HCT116 (cell line): ENCODE measurements around the gene NUP153.

Experiments used
- EZH2phosphoT487 ChIP-seq: fragments of 200-600 bp; IDR thresholded peaks from 2 replicates; pipeline ENCODE4 v1.6.1; 2018; ENCODE audit warnings: antibody characterized with exemption, borderline replicate concordance
- POLR2A ChIP-seq: IDR thresholded peaks from 2 replicates; pipeline ENCODE4 v1.7.0; 2011; ENCODE audit warnings: borderline replicate concordance; ENCODE audit not compliant: insufficient read depth, insufficient read length; ENCODE audit errors: extremely low read depth
- TF ChIP-seq, protein P1 (sequence below), 3 experiments: fragments of 200-600 bp in 1 of 3; sonication (generic) in 1 of 3; IDR thresholded peaks in 2 of 3; conservative IDR thresholded peaks in 1 of 3; 2 replicates each; pipeline ENCODE4 v1.5.1; 2012 to 2017; ENCODE audit warnings: low read depth in 2 of 3, low read length in 2 of 3, antibody characterized with exemption in 1 of 3, borderline replicate concordance in 1 of 3, control low read depth in 1 of 3, mild to moderate bottlenecking in 1 of 3, mixed read lengths in 1 of 3, mixed run types in 1 of 3, moderate library complexity in 1 of 3; ENCODE audit not compliant: insufficient read depth in 1 of 3
- TF ChIP-seq, protein P2 (sequence below): IDR thresholded peaks from 2 replicates; pipeline ENCODE4 v1.6.1; 2012; ENCODE audit warnings: low read depth

DNA sequence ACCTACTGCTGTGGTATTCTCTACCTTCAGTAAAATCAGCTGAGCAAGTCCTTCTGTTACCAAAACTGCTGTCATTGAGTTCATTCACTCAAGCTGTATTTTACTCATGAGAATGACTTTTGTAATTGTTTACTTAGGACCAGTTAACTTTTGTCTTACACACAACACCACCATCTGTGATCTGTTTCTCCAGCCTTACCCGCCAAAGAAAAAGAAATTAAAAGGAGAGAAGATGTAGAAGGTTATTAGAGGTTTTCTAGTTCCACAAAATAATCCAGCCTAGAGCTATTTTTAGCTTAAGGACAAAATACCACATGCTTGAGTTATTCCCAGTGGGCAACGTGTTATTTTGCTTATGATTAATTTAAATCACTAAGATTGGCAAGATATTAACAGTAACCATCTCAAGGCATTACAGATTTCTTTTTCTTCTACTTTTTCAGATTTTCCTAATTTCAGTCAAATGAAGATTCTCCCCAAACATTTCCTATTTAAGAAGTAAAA, 68.5 kb downstream of the NUP153 start:
- TF ChIP-seq, protein P1, sequence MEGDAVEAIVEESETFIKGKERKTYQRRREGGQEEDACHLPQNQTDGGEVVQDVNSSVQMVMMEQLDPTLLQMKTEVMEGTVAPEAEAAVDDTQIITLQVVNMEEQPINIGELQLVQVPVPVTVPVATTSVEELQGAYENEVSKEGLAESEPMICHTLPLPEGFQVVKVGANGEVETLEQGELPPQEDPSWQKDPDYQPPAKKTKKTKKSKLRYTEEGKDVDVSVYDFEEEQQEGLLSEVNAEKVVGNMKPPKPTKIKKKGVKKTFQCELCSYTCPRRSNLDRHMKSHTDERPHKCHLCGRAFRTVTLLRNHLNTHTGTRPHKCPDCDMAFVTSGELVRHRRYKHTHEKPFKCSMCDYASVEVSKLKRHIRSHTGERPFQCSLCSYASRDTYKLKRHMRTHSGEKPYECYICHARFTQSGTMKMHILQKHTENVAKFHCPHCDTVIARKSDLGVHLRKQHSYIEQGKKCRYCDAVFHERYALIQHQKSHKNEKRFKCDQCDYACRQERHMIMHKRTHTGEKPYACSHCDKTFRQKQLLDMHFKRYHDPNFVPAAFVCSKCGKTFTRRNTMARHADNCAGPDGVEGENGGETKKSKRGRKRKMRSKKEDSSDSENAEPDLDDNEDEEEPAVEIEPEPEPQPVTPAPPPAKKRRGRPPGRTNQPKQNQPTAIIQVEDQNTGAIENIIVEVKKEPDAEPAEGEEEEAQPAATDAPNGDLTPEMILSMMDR (IDR thresholded peaks at IDR 0.05 in 2 of 3, conservative IDR thresholded peaks at IDR 0.05 in 1 of 3; ENCODE audit: borderline replicate concordance in 1 of 3, insufficient read depth in 1 of 3, low read depth in 2 of 3, low read length in 2 of 3): no peak
- TF ChIP-seq POLR2A (no peak), EZH2phosphoT487 (no peak)
- TF ChIP-seq, protein P2, sequence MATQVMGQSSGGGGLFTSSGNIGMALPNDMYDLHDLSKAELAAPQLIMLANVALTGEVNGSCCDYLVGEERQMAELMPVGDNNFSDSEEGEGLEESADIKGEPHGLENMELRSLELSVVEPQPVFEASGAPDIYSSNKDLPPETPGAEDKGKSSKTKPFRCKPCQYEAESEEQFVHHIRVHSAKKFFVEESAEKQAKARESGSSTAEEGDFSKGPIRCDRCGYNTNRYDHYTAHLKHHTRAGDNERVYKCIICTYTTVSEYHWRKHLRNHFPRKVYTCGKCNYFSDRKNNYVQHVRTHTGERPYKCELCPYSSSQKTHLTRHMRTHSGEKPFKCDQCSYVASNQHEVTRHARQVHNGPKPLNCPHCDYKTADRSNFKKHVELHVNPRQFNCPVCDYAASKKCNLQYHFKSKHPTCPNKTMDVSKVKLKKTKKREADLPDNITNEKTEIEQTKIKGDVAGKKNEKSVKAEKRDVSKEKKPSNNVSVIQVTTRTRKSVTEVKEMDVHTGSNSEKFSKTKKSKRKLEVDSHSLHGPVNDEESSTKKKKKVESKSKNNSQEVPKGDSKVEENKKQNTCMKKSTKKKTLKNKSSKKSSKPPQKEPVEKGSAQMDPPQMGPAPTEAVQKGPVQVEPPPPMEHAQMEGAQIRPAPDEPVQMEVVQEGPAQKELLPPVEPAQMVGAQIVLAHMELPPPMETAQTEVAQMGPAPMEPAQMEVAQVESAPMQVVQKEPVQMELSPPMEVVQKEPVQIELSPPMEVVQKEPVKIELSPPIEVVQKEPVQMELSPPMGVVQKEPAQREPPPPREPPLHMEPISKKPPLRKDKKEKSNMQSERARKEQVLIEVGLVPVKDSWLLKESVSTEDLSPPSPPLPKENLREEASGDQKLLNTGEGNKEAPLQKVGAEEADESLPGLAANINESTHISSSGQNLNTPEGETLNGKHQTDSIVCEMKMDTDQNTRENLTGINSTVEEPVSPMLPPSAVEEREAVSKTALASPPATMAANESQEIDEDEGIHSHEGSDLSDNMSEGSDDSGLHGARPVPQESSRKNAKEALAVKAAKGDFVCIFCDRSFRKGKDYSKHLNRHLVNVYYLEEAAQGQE: no peak
